ACC112 (cell line): ENCODE data around the gene CAMK4.

Experiments
- H2AFZ ChIP-seq: fragments of 200-600 bp; sonication (generic); one replicate; pipeline ENCODE4 v1.6.0; 2017; ENCODE audit warnings: antibody characterized with exemption, low read length; ENCODE audit not compliant: unreplicated experiment
- H3K27ac ChIP-seq: fragments of 200-600 bp; sonication (generic); 2 replicates; pipeline ENCODE4 v1.5.1; 2014; ENCODE audit warnings: low read depth, mild to moderate bottlenecking, antibody characterized with exemption, low read length, moderate library complexity
- H3K27me3 ChIP-seq: fragments of 200-600 bp; sonication (generic); 2 replicates; pipeline ENCODE4 v1.6.1; 2014; ENCODE audit warnings: mild to moderate bottlenecking, antibody characterized with exemption, low read length, moderate library complexity, mixed read lengths; ENCODE audit not compliant: insufficient read depth
- H3K36me3 ChIP-seq: fragments of 200-600 bp; sonication (generic); 2 replicates; pipeline ENCODE4 v1.6.1; 2016; ENCODE audit warnings: mild to moderate bottlenecking, antibody characterized with exemption, low read length, moderate library complexity, mixed read lengths; ENCODE audit not compliant: insufficient read depth
- H3K4me1 ChIP-seq: fragments of 200-600 bp; sonication (generic); one replicate; pipeline ENCODE4 v1.6.1; 2016; ENCODE audit warnings: low read length, mixed read lengths; ENCODE audit not compliant: insufficient read depth, unreplicated experiment, control insufficient read depth
- H3K4me3 ChIP-seq: fragments of 200-600 bp; sonication (generic); 2 replicates; pipeline ENCODE4 v1.5.1; 2014; ENCODE audit warnings: mild to moderate bottlenecking, low read depth, low read length
- H3K79me2 ChIP-seq: fragments of 200-600 bp; sonication (generic); one replicate; pipeline ENCODE4 v1.6.0; 2016; ENCODE audit warnings: low read length; ENCODE audit not compliant: control insufficient read depth, unreplicated experiment, insufficient read depth

The CAMK4 gene

DNA sequence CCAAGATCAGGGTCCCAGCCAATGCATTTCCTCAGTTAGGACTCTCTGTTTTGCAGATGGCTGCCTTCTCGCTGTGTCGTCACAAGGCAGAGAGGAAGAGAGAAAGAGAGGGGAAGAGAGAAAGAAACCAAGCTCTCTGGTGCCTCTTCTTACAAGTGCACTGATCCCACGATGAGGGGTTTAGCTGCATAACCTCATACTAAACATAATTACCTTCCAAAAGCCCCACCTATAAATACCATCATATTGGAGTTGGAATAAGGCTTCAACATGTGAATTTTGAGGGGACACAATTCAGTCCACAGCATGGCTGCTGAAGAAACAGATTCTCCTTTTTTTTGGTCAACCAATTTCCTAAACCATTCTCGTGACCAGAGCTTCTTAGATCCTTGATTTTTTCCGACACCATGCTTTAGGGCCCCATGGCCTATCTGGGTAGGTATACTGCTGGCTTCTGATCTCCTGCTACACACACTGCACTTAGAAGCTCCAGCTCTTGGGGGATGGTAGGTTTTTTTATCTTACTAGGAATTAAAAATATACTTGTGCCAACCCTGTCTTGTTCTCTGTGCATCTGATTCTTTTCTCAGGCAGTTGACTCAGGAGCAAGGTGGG, 5.1 kb downstream of the CAMK4 start:
- H3K79me2 ChIP-seq, result no peaks in the 10 kb centered on the region
- H2AFZ ChIP-seq, result no peak overlapping the region
- H3K27ac ChIP-seq, result no peak overlapping the region
- H3K4me1 ChIP-seq, result peaks cover 10% of the 10 kb centered on the region
- no peaks in the 10 kb centered on the region for H3K36me3 ChIP-seq
- no peaks in the 10 kb centered on the region for H3K27me3 ChIP-seq
- no peak overlapping the region for H3K4me3 ChIP-seq

- Histone ChIP-seq H3K4me1 (peaks cover 10% of the 10 kb centered on the region), H3K4me3 (no peak overlapping the region), H2AFZ (no peak overlapping the region), H3K27me3 (no peaks in the 10 kb centered on the region), H3K79me2 (no peaks in the 10 kb centered on the region), H3K36me3 (no peaks in the 10 kb centered on the region), H3K27ac (no peak overlapping the region)
Measured at GRCh38 chr5:111229871-111230810, 6.0 kb downstream of the CAMK4 start.

DNA sequence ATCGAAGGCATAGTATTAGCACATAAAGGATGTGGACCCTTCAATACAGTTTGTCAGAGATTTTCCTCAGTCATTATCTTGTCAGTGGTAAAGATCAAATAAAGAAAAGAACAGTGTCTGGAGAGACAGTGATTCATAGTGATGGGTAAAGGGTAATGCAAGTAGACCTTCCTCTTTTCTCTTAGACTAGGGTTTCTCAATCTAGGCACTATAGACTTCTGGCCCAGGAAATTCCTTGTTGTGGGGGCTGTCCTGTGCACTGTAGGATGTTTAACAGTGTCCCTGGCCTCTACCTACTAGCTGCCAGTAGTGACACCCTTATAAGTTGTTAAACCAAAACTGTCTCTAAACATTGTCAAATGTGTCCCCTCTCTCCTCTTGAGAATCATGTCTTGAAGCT, 6.9 kb downstream of the CAMK4 start:
- H3K79me2 ChIP-seq, result no peaks in the 10 kb centered on the region
- no peak overlapping the region for H3K4me3 ChIP-seq
- no peaks in the 10 kb centered on the region for H3K36me3 ChIP-seq
- H3K27ac ChIP-seq, result no peak overlapping the region
- H3K4me1 ChIP-seq, result peaks cover 10% of the 10 kb centered on the region
- H2AFZ ChIP-seq, result no peak overlapping the region
- H3K27me3 ChIP-seq, result no peaks in the 10 kb centered on the region

DNA sequence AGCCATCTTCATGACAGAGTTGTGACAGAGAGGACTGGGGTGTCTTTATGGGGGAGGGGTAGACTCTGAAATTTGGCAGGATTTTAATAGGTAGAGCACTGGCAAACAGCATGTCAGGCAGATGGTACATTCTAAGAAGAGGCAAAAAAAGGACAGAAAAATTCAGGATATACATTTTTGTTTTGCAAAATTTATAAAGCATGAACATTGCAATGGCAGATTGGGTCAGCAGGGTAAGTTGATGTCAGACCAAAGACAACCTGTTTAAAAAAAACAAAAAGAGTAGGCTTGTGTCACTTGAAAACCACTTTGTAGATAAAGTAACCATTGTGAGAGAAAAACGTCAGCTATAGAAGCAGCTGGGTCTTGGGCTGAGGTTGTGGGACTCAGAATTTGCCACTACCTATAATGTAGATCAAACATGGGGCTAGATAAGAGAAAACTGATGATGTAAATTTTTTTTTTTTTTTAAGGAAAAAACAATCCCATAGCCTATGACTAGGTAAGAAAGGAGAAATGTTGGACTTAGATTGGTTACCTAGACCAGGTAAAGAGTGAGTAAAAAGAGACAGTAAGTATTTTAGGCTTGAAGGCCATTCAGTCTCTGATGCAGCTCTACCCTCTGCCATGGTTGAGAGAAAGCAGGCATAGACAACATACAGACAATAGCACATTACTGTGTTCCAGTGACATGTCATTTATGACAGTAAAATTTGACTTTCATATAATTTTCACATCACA, 8.3 kb downstream of the CAMK4 start:
- Histone ChIP-seq H2AFZ (no peak overlapping the region), H3K27me3 (no peaks in the 10 kb centered on the region), H3K27ac (no peak overlapping the region), H3K4me1 (peaks cover 14% of the 10 kb centered on the region), H3K79me2 (no peaks in the 10 kb centered on the region), H3K36me3 (no peaks in the 10 kb centered on the region), H3K4me3 (no peak overlapping the region)

DNA sequence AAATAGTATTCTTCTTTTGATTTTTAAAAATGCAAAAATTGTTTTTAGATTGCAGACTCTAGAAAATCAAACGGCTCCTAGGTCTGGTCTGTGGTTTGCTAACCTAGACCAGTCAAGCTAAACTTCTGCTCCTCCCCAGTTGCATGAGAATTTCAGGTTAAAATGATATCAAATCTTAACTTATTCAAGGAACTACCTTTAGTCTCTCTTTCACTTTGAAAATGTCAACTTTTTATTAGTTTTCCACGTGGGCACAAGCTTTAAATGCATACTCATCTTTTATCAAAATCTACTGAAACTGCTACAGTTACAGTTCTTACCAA, 8.8 kb downstream of the CAMK4 start:
- Histone ChIP-seq H3K4me1 (peaks cover 14% of the 10 kb centered on the region), H3K27ac (no peak overlapping the region), H3K79me2 (no peaks in the 10 kb centered on the region), H3K4me3 (no peak overlapping the region), H2AFZ (no peak overlapping the region), H3K27me3 (no peaks in the 10 kb centered on the region), H3K36me3 (no peaks in the 10 kb centered on the region)

- H3K36me3 ChIP-seq, result no peaks in the 10 kb centered on the region
- H2AFZ ChIP-seq, result no peak overlapping the region
- H3K27ac ChIP-seq, result no peak overlapping the region
- H3K4me1 ChIP-seq, result peaks cover 15% of the 10 kb centered on the region
- H3K27me3 ChIP-seq, result no peaks in the 10 kb centered on the region
- no peaks in the 10 kb centered on the region for H3K79me2 ChIP-seq
- no peak overlapping the region for H3K4me3 ChIP-seq
Measured at GRCh38 chr5:111234125-111234524, 9.9 kb downstream of the CAMK4 start.

DNA sequence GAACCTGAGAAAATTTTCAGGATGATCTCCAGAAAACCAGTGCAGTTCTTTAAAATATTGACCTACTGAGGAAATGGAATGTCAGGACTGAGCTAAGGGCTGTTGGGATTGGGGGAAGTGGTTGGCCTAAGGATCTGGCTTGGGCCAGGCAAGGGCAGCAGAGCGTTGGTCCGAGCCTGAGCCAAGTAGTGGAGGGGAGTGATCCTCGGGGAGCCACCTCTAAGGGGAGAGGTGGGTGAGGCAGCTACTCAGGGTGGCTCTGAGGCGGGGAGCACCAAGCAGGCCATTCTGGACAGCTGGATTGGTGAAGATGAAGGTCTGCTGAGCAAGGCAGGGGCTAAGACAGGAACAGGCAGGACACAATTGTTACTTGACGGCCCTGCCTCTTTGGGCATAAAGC, 11.5 kb downstream of the CAMK4 start:
- H3K27ac ChIP-seq, result no peak overlapping the region
- H2AFZ ChIP-seq, result no peak overlapping the region
- H3K4me3 ChIP-seq, result no peak overlapping the region
- H3K4me1 ChIP-seq, result peaks cover 15% of the 10 kb centered on the region
- H3K36me3 ChIP-seq, result no peaks in the 10 kb centered on the region
- no peaks in the 10 kb centered on the region for H3K79me2 ChIP-seq
- H3K27me3 ChIP-seq, result no peaks in the 10 kb centered on the region

GRCh38 chr5:111236348-111236747, 12.2 kb downstream of the CAMK4 start:
- Histone ChIP-seq H3K79me2 (no peaks in the 10 kb centered on the region), H3K4me3 (no peak overlapping the region), H3K4me1 (peaks cover 15% of the 10 kb centered on the region), H2AFZ (no peak overlapping the region), H3K27me3 (no peaks in the 10 kb centered on the region), H3K36me3 (no peaks in the 10 kb centered on the region), H3K27ac (no peak overlapping the region)

DNA sequence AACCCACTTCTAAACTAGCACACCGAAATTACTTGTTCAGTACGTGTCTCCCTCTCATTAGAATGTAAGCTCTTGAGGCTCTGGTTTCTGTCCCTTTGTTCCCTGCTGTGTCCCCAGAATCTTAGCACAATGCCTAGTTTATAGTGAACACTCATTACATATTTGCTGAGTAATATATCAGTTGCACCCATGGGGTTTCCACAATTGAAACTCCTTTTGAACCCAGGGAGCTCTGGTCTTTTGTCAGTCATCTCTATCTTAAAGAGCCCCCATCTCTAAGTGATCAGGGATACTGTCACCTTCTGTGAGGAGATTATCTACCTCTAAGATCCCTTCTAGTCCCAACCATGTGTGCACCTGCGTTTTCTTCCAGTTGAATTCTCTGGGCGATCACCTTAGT, 12.8 kb downstream of the CAMK4 start:
- Histone ChIP-seq H2AFZ (no peak overlapping the region), H3K27ac (0 out of 2 replicates have a peak overlapping the region, but pooled peaks have one; percentile 6), H3K4me1 (peaks cover 15% of the 10 kb centered on the region), H3K36me3 (no peaks in the 10 kb centered on the region), H3K79me2 (no peaks in the 10 kb centered on the region), H3K4me3 (no peak overlapping the region; the same call in 1 of the 2 replicates), H3K27me3 (no peaks in the 10 kb centered on the region)

DNA sequence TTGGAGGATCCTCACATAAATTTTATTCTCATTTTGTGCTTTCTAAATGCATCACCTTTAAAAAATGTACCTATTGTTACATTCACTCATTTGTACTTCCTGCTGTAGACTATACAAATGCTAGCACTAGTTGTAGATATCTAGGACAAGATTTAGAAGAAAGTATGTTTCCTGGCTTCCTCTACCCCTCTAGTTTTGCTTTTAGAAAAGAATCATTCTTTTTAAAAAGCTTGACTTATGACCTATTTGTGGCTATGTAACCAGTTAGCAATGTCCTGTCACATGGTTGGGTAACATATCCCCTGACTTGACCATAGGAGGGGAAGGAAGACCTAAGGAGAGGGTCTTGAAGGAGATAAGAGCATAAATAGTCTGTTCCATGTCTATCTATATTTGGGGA, 13.3 kb downstream of the CAMK4 start:
- peak overlapping the region; percentile 42 for H2AFZ ChIP-seq
- H3K79me2 ChIP-seq, result no peaks in the 10 kb centered on the region
- no peaks in the 10 kb centered on the region for H3K27me3 ChIP-seq
- H3K36me3 ChIP-seq, result no peaks in the 10 kb centered on the region
- peak overlapping the region; percentile 10; the same call in 1 of the 2 replicates for H3K4me3 ChIP-seq
- H3K4me1 ChIP-seq, result peaks cover 15% of the 10 kb centered on the region
- 0 out of 2 replicates have a peak overlapping the region, but pooled peaks have one; percentile 6 for H3K27ac ChIP-seq
